ENCODE measurements around the gene CAMK1D. TPM values are rescaled to one million over a fixed set of nuclear protein-coding genes. Genes with fewer than 3 reads are reported as not detected.

Gene CAMK1D
- polyA plus RNA-seq, 1 experiment = 1.1 TPM

DNA sequence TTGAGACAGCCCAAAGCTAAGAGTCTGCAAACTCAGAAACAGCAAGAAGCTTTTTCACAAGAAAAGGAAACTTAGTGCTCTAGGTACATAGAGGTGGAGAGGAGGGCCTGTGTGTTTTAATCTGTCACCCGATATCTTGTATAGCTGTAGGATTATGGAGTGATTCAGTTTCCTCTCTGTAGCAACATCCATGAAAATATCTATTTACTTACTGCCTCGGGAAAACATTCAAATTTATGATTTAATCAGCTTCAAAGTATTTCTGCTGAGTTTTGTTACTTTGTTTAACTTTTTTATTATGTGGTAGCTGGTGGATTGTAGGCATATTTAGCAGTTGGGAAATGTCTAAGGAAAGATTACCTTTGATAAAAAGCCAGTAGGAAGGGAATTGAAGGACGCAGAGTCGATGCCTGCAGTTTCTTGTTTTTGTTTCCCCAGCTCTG lies 360.2 kb downstream of the CAMK1D start:
- Histone ChIP-seq H3K4me3 (ENCODE audit: low read depth, low read length) (no peak overlapping the region), H3K27me3 (ENCODE audit: control insufficient read depth, insufficient read depth, low read length) (no peaks in the 10 kb centered on the region; the same call in none of the 2 replicates), H3K36me3 (ENCODE audit: control insufficient read depth, insufficient read depth, low read length) (no peaks in the 10 kb centered on the region)
- ChIA-PET CTCF (interaction anchor here (0.7 to 7.4 kb wide), 12 partner anchors 8 to 495 kb away, joined by 3 to 92 read pairs (median 6); partner anchors contain the start of gene OPTN), POLR2A (interaction anchor here (0.7 kb wide), 1 partner anchor 21 kb away, joined by 3 read pairs; no protein-coding TSS in a partner anchor)
- peak; percentile 43 for DNase-seq (ENCODE audit: low read depth)
- TF ChIP-seq, protein P1, sequence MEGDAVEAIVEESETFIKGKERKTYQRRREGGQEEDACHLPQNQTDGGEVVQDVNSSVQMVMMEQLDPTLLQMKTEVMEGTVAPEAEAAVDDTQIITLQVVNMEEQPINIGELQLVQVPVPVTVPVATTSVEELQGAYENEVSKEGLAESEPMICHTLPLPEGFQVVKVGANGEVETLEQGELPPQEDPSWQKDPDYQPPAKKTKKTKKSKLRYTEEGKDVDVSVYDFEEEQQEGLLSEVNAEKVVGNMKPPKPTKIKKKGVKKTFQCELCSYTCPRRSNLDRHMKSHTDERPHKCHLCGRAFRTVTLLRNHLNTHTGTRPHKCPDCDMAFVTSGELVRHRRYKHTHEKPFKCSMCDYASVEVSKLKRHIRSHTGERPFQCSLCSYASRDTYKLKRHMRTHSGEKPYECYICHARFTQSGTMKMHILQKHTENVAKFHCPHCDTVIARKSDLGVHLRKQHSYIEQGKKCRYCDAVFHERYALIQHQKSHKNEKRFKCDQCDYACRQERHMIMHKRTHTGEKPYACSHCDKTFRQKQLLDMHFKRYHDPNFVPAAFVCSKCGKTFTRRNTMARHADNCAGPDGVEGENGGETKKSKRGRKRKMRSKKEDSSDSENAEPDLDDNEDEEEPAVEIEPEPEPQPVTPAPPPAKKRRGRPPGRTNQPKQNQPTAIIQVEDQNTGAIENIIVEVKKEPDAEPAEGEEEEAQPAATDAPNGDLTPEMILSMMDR (IDR thresholded peaks at IDR 0.05; ENCODE audit: insufficient read depth, low read depth, low read length) = no peak

DNA sequence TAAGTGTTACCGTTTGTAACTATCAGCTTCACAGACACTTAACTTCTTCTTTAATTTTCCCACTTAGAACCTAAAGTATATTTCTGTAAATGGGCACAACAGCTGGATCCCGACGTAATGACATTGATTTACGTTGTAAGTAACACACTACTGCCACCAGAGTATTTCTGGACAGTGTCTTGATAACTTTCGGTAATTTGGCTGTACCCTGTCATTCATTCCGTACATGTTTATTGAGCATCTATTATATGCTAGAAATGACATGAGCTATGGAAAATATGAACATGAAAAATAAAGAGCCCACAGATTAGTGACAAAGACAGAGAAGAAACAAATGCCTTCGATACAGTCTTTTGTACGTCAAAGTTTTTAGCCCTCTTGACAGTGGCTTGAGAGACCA lies 360.8 kb downstream of the CAMK1D start:
- Histone ChIP-seq H3K36me3 (ENCODE audit: control insufficient read depth, insufficient read depth, low read length) (no peaks in the 10 kb centered on the region), H3K27me3 (ENCODE audit: control insufficient read depth, insufficient read depth, low read length) (no peaks in the 10 kb centered on the region; the same call in none of the 2 replicates), H3K4me3 (ENCODE audit: low read depth, low read length) (no peak overlapping the region)
- ChIA-PET CTCF (interaction anchor here (0.9 to 7.4 kb wide), 15 partner anchors 9 to 496 kb away, joined by 3 to 92 read pairs (median 5); partner anchors contain the start of gene OPTN), POLR2A (no interaction called here)
- no peak for DNase-seq (ENCODE audit: low read depth)
- TF ChIP-seq, protein P1 (IDR thresholded peaks at IDR 0.05; ENCODE audit: insufficient read depth, low read depth, low read length) = no peak

DNA sequence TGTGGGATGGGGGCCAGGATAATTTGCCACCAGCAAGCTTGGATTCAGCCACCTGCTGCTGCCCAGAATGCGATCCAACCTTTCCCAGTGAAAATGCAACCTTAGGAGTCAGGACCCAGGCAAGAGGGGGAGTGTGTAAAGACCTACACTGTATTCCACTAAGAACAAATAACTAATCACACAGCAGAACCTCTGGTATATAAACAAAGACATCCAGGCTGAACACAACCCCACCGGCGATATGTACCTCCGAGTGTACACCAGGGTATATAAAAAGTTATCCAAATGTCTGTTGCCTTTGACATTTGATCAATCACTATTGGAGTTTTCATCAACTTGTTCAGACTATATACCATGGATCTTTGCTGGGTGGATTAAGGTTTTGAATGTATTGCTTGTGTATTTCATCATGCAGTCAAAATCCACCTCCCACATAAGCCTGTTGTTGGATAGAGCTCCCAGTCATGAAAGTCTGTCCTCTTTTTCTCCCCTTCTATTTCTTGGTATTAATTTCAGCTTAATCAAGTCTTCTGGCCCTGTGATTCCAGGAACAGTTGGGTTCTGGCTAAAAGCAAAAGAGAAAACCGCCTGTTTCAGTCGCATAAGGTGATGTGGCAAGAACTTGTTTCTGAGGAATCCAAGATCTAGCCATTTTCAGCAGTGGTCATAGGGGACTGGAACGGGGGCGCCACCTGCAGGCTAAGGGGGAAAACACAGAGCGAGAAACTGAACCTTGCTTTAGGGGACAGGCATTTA lies 361.4 kb downstream of the CAMK1D start:
- H3K4me3 ChIP-seq (ENCODE audit: low read depth, low read length) = no peak overlapping the region
- H3K27me3 ChIP-seq (ENCODE audit: control insufficient read depth, insufficient read depth, low read length) = no peaks in the 10 kb centered on the region; the same call in none of the 2 replicates
- ChIA-PET CTCF (interaction anchor here (0.8 to 7.4 kb wide), 20 partner anchors 8 to 496 kb away, joined by 3 to 92 read pairs (median 5); partner anchors contain the start of gene OPTN), POLR2A (interaction anchor here (0.6 kb wide), 1 partner anchor 105 kb away, joined by 3 read pairs; no protein-coding TSS in a partner anchor)
- no peaks in the 10 kb centered on the region for H3K36me3 ChIP-seq (ENCODE audit: control insufficient read depth, insufficient read depth, low read length)
- DNase-seq (ENCODE audit: low read depth) = peak; percentile 46
- TF ChIP-seq, protein P1 (IDR thresholded peaks at IDR 0.05; ENCODE audit: insufficient read depth, low read depth, low read length) = peak; percentile 96

DNA sequence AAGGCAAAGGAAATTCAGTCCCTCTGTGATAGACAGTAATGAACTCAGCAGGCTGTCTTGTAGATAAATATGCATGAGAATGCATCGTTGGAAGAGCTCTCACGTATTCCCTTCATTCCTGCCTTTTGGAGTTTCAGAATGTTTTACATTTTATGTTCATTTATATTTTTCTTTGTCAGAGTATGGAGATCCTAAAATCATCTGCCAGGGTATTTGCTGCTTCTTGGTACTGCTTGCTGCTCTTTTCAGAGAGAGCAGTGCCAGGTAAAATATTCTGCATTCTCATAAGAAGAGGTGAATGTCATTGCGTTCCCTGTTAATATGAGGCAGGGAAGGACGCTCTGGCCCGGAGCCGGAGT lies 362.0 kb downstream of the CAMK1D start:
- Histone ChIP-seq H3K4me3 (ENCODE audit: low read depth, low read length) (no peak overlapping the region), H3K36me3 (ENCODE audit: control insufficient read depth, insufficient read depth, low read length) (no peaks in the 10 kb centered on the region), H3K27me3 (ENCODE audit: control insufficient read depth, insufficient read depth, low read length) (no peaks in the 10 kb centered on the region; the same call in none of the 2 replicates)
- TF ChIP-seq, protein P1 (IDR thresholded peaks at IDR 0.05; ENCODE audit: insufficient read depth, low read depth, low read length) = no peak
- ChIA-PET CTCF (interaction anchor here (0.8 to 7.4 kb wide), 17 partner anchors 8 to 497 kb away, joined by 3 to 92 read pairs (median 5); no protein-coding TSS in a partner anchor), POLR2A (interaction anchor here (0.6 kb wide), 1 partner anchor 106 kb away, joined by 3 read pairs; no protein-coding TSS in a partner anchor)
- no peak for DNase-seq (ENCODE audit: low read depth)
